Panc1 (cell line): ENCODE measurements around the gene BRAP. TPM values are rescaled to one million over a fixed set of nuclear protein-coding genes. Genes with fewer than 3 reads are reported as not detected.
"Not testable (repeated sequence)": the region's sequence is repeated elsewhere in the genome, so short reads cannot be mapped to it uniquely, and the experiment has no call there.

Experiments used
- ATAC-seq: fragments of 200-7000 bp; cut with Tn5 transposase; 2 replicates; pipeline ENCODE4 v1.9.1; 2020; ENCODE audit warnings: mild to moderate bottlenecking, moderate library complexity
- BruUV-seq: library from RNA; stranded (reverse); fragments of 400-500 nt; replicated peaks from 2 replicates; lab custom pipeline; 2021; lab: Mats Ljungman, UMichigan
- CTCF ChIA-PET: fragments of 300-600 bp; sonication (Branson Sonifier 250); formaldehyde crosslinking; loops from one replicate; lab custom pipeline; 2022; ENCODE audit warnings: antibody characterized with exemption; lab: Charles Lee
- POLR2A ChIA-PET: fragments of 300-600 bp; sonication (Branson Sonifier 250); formaldehyde crosslinking; loops from one replicate; lab custom pipeline; 2022; ENCODE audit warnings: antibody characterized with exemption; lab: Charles Lee
- DNase-seq: peaks from one replicate; pipeline ENCODE4 v3.0.0-alpha.2; 2010; ENCODE audit warnings: low read depth, low spot score
- H3K27ac ChIP-seq: 2 replicates; pipeline ENCODE4 v1.5.1; 2011; ENCODE audit warnings: mild to moderate bottlenecking, low read length, inconsistent platforms
- H3K27me3 ChIP-seq: fragments of 200-500 bp; sonication (Bioruptor generic); 2 replicates; pipeline ENCODE4 v1.6.0; 2014; ENCODE audit warnings: low read length, inconsistent platforms; ENCODE audit not compliant: control insufficient read depth, insufficient read depth
- H3K36me3 ChIP-seq: fragments of 200-500 bp; sonication (Bioruptor generic); 2 replicates; pipeline ENCODE4 v1.5.1; 2014; ENCODE audit warnings: inconsistent platforms, mild to moderate bottlenecking, low read length, moderate library complexity; ENCODE audit not compliant: control insufficient read depth, insufficient read depth
- H3K4me1 ChIP-seq: 2 replicates; pipeline ENCODE4 v1.5.1; 2011; ENCODE audit warnings: inconsistent platforms, mild to moderate bottlenecking, low read length, moderate library complexity; ENCODE audit not compliant: control insufficient read depth, insufficient read depth
- H3K4me3 ChIP-seq, 2 experiments: 2 replicates each; pipeline ENCODE4 v1.5.1; 2011 to 2012; ENCODE audit warnings: low read depth in 2 of 2, low read length in 2 of 2, mild to moderate bottlenecking in 2 of 2, inconsistent platforms in 1 of 2, moderate library complexity in 1 of 2
- H3K9me3 ChIP-seq: fragments of 200-500 bp; sonication (Bioruptor generic); 2 replicates; pipeline ENCODE4 v1.5.1; 2014; ENCODE audit warnings: low read depth, mild to moderate bottlenecking, inconsistent platforms, low read length, moderate library complexity; ENCODE audit not compliant: control insufficient read depth, insufficient read depth
- CTCF ChIP-seq: fragments of 450-650 bp; IDR thresholded peaks from 2 replicates; pipeline ENCODE4 v1.5.1; 2017; ENCODE audit warnings: mild to moderate bottlenecking
- POLR2AphosphoS5 ChIP-seq: IDR thresholded peaks from 2 replicates; pipeline ENCODE4 v1.6.1; 2012; ENCODE audit warnings: mild to moderate bottlenecking, low read depth, low read length, moderate library complexity
- REST ChIP-seq, 2 experiments: IDR thresholded peaks; 2 replicates each; pipeline ENCODE4 v1.6.1; 2011 to 2012; ENCODE audit warnings: low read depth in 2 of 2, control low read depth in 1 of 2, low read length in 1 of 2, mild to moderate bottlenecking in 1 of 2, moderate library complexity in 1 of 2; ENCODE audit not compliant: insufficient read depth in 1 of 2
- SIN3A ChIP-seq: IDR thresholded peaks from 2 replicates; pipeline ENCODE4 v1.6.1; 2012; ENCODE audit warnings: low read depth, mild to moderate bottlenecking, low read length, moderate library complexity, borderline replicate concordance; ENCODE audit not compliant: insufficient read depth
- TCF7L2 ChIP-seq: IDR thresholded peaks from 2 replicates; pipeline ENCODE4 v1.6.1; 2011; ENCODE audit warnings: mild to moderate bottlenecking, low read depth, low read length, inconsistent platforms
- in situ Hi-C: cut with HindIII; loops from 2 replicates; pipeline ENCODE4 v1.10.0; 2016; ENCODE audit warnings: low sequenced_read_pairs, low pct_unique_long_range_greater_than_20kb
- intact Hi-C: fragments of 100-400 bp; cut with micrococcal nuclease; formaldehyde crosslinking; loops from one replicate; pipeline ENCODE4 v1.10.0; 2022; ENCODE audit not compliant: unreplicated experiment
- total RNA-seq: library from RNA; stranded (reverse); gene quantifications from one replicate; pipeline ENCODE4 v1.2.1, GENCODE V29; 2021; ENCODE audit not compliant: unreplicated experiment

BRAP gene
- total RNA-seq, 1 experiment from 2014 or later = 19.6 TPM

- H3K27me3 ChIP-seq, H3K36me3 ChIP-seq, H3K27ac ChIP-seq, intact Hi-C loops, H3K9me3 ChIP-seq, in situ Hi-C loops, BruUV-seq, ATAC-seq, DNase-seq, CTCF ChIA-PET, H3K4me1 ChIP-seq, POLR2A ChIA-PET, H3K4me3 ChIP-seq: not testable (repeated sequence)
Measured at GRCh38 chr12:111719316-111719715, 33.6 kb upstream of the BRAP start.

- no peaks in the 10 kb centered on the region for H3K36me3 ChIP-seq
- TF ChIP-seq CTCF (no peak), TCF7L2 (no peak), SIN3A (no peak)
- CTCF ChIA-PET = no interaction called here
- ATAC-seq (no peak), DNase-seq (no peak)
- no peaks in the 10 kb centered on the region for H3K27me3 ChIP-seq
- POLR2A ChIA-PET = no interaction called here
- H3K27ac ChIP-seq = no peak overlapping the region
- no peaks in the 10 kb centered on the region for H3K4me1 ChIP-seq
- no TSS peak for BruUV-seq
- no peak overlapping the region for H3K4me3 ChIP-seq
- in situ Hi-C loops = no loop called here
- intact Hi-C loops = no loop called here
- H3K9me3 ChIP-seq = no peaks in the 10 kb centered on the region
Measured at GRCh38 chr12:111715279-111715678, 29.5 kb upstream of the BRAP start.

GRCh38 chr12:111706145-111706544, 20.4 kb upstream of the BRAP start:
- TF ChIP-seq CTCF (no peak), SIN3A (no peak), POLR2AphosphoS5 (no peak), TCF7L2 (no peak), REST (IDR thresholded peaks at IDR 0.05; ENCODE audit: insufficient read depth in 1 of 2, low read depth in 2 of 2, low read length in 1 of 2) (no peak)
- CTCF ChIA-PET = no interaction called here
- Histone ChIP-seq H3K36me3 (no peaks in the 10 kb centered on the region; the same call in 1 of the 2 replicates), H3K9me3 (no peaks in the 10 kb centered on the region), H3K27ac (no peak overlapping the region), H3K4me1 (no peaks in the 10 kb centered on the region), H3K4me3 (no peak overlapping the region), H3K27me3 (no peaks in the 10 kb centered on the region)
- no TSS peak for BruUV-seq
- ATAC-seq (no peak), DNase-seq (no peak)
- intact Hi-C loops (no loop called here), in situ Hi-C loops (no loop called here)
- POLR2A ChIA-PET = interaction anchor here (1.0 kb wide), 1 partner anchor 15 kb away, joined by 5 read pairs; no protein-coding TSS in a partner anchor
